Loucy (cell line): ENCODE data around the gene DRD1.

Source experiments
- H2AFZ ChIP-seq: fragments of 200-600 bp; sonication (generic); 2 replicates; pipeline ENCODE4 v1.6.0; 2016; ENCODE audit warnings: antibody characterized with exemption, mild to moderate bottlenecking, low read length, moderate library complexity
- H3F3A ChIP-seq: fragments of 200-600 bp; 2 replicates; pipeline ENCODE4 v1.6.0; 2016; ENCODE audit warnings: antibody characterized with exemption, low read depth, mild to moderate bottlenecking
- H3K27me3 ChIP-seq: fragments of 200-600 bp; sonication (generic); 2 replicates; pipeline ENCODE4 v1.6.1; 2014; ENCODE audit warnings: low read length, mild to moderate bottlenecking; ENCODE audit not compliant: insufficient read depth, poor library complexity, severe bottlenecking
- H3K36me3 ChIP-seq: fragments of 200-600 bp; sonication (generic); 2 replicates; pipeline ENCODE4 v1.6.1; 2016; ENCODE audit warnings: low read length; ENCODE audit not compliant: insufficient read depth
- H3K4me1 ChIP-seq: fragments of 200-600 bp; sonication (generic); 2 replicates; pipeline ENCODE4 v1.5.1; 2014; ENCODE audit warnings: low read length, mild to moderate bottlenecking; ENCODE audit not compliant: insufficient read depth, poor library complexity, severe bottlenecking
- H3K4me2 ChIP-seq: fragments of 200-600 bp; sonication (generic); 2 replicates; pipeline ENCODE4 v1.6.0; 2014; ENCODE audit warnings: antibody characterized with exemption, low read length, low read depth, mild to moderate bottlenecking; ENCODE audit not compliant: poor library complexity, severe bottlenecking
- H3K4me3 ChIP-seq: fragments of 200-600 bp; sonication (generic); 2 replicates; pipeline ENCODE4 v1.5.1; 2014; ENCODE audit warnings: low read length, mild to moderate bottlenecking, mixed read lengths; ENCODE audit not compliant: poor library complexity, severe bottlenecking
- H3K79me2 ChIP-seq: fragments of 200-600 bp; sonication (generic); 2 replicates; pipeline ENCODE4 v1.6.1; 2014; ENCODE audit warnings: low read length; ENCODE audit not compliant: insufficient read depth
- H3K9ac ChIP-seq: fragments of 200-600 bp; sonication (generic); 2 replicates; pipeline ENCODE4 v1.6.0; 2014; ENCODE audit warnings: mild to moderate bottlenecking, low read depth, low read length, moderate library complexity; ENCODE audit not compliant: poor library complexity, severe bottlenecking
- H3K9me2 ChIP-seq: fragments of 200-600 bp; sonication (generic); replicated peaks from 2 replicates; pipeline ENCODE4 v1.6.1; 2016; ENCODE audit warnings: low read depth, low read length, mixed read lengths
- H3K9me3 ChIP-seq: fragments of 200-600 bp; sonication (generic); 2 replicates; pipeline ENCODE4 v1.6.1; 2014; ENCODE audit warnings: mild to moderate bottlenecking, antibody characterized with exemption, low read length, low read depth; ENCODE audit not compliant: insufficient read depth
- H4K20me1 ChIP-seq: fragments of 200-600 bp; sonication (generic); 2 replicates; pipeline ENCODE4 v1.6.0; 2014; ENCODE audit warnings: antibody characterized with exemption, low read length, mild to moderate bottlenecking; ENCODE audit not compliant: insufficient read depth, poor library complexity, severe bottlenecking
- EZH2phosphoT487 ChIP-seq: fragments of 200-600 bp; IDR thresholded peaks from 2 replicates; pipeline ENCODE4 v1.6.1; 2018; ENCODE audit warnings: antibody characterized with exemption, mild to moderate bottlenecking, moderate library complexity, borderline replicate concordance
- TF ChIP-seq, protein P1 (sequence below): fragments of 200-600 bp; sonication (generic); conservative IDR thresholded peaks from 2 replicates; pipeline ENCODE4 v1.5.1; 2014; ENCODE audit warnings: mild to moderate bottlenecking, antibody characterized with exemption, low read length

DRD1 gene

DNA sequence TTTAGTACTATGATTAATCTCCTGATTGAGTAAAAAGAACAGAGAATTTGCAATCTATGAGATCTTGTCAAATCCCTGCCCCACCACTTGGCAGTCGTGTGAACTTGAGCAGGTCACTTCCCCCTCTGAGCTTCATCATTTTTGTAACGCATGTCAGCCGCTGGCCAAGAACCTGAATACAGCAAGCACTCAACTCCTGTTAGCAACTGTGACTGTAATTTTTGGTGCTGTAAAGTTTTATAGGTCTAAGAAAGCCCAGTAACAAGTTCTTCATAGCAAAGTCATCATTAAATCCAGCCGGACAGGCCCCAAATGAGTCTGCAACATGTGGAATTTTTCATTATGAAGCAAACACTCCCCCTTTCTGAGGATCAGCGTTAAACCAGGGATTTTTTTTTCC is 49.4 kb downstream of the DRD1 start:
- Histone ChIP-seq H3K4me3 (no peak overlapping the region), H4K20me1 (no peaks in the 10 kb centered on the region), H2AFZ (no peak overlapping the region), H3K27me3 (no peaks in the 10 kb centered on the region), H3K9me3 (no peaks in the 10 kb centered on the region), H3K9ac (no peak overlapping the region), H3K4me2 (no peak overlapping the region), H3F3A (no peaks in the 10 kb centered on the region), H3K9me2 (no peaks in the 10 kb centered on the region), H3K79me2 (no peaks in the 10 kb centered on the region), H3K4me1 (no peaks in the 10 kb centered on the region), H3K36me3 (no peaks in the 10 kb centered on the region)
- no peak for TF ChIP-seq EZH2phosphoT487
- TF ChIP-seq, protein P1, sequence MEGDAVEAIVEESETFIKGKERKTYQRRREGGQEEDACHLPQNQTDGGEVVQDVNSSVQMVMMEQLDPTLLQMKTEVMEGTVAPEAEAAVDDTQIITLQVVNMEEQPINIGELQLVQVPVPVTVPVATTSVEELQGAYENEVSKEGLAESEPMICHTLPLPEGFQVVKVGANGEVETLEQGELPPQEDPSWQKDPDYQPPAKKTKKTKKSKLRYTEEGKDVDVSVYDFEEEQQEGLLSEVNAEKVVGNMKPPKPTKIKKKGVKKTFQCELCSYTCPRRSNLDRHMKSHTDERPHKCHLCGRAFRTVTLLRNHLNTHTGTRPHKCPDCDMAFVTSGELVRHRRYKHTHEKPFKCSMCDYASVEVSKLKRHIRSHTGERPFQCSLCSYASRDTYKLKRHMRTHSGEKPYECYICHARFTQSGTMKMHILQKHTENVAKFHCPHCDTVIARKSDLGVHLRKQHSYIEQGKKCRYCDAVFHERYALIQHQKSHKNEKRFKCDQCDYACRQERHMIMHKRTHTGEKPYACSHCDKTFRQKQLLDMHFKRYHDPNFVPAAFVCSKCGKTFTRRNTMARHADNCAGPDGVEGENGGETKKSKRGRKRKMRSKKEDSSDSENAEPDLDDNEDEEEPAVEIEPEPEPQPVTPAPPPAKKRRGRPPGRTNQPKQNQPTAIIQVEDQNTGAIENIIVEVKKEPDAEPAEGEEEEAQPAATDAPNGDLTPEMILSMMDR, result no peak

DNA sequence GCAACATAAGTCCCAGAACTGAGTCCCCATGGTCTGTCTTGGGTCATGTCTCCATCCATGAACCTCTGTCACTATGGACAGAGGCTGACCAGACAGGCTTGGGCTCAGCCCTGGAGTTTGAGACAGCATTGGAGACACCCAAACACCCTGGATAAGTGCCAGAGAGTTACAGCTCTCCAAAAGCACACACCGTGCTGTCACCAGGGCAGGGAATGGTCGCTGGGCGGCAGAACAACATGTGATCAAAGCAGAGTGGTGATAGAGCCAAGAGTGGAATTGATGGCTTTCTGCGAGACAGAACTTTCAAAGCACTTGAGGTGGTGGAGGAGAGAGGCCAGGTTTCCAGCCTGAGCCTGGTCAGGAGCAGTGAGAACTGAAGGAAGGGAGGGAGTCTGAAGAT is 50.1 kb downstream of the DRD1 start:
- Histone ChIP-seq H3K9me3 (no peaks in the 10 kb centered on the region), H3F3A (no peaks in the 10 kb centered on the region), H2AFZ (no peak overlapping the region), H3K4me1 (no peaks in the 10 kb centered on the region), H4K20me1 (no peaks in the 10 kb centered on the region), H3K36me3 (no peaks in the 10 kb centered on the region), H3K79me2 (no peaks in the 10 kb centered on the region), H3K9ac (no peak overlapping the region), H3K4me2 (no peak overlapping the region), H3K27me3 (no peaks in the 10 kb centered on the region), H3K4me3 (no peak overlapping the region), H3K9me2 (no peaks in the 10 kb centered on the region)
- TF ChIP-seq, protein P1, result no peak
- no peak for TF ChIP-seq EZH2phosphoT487

DNA sequence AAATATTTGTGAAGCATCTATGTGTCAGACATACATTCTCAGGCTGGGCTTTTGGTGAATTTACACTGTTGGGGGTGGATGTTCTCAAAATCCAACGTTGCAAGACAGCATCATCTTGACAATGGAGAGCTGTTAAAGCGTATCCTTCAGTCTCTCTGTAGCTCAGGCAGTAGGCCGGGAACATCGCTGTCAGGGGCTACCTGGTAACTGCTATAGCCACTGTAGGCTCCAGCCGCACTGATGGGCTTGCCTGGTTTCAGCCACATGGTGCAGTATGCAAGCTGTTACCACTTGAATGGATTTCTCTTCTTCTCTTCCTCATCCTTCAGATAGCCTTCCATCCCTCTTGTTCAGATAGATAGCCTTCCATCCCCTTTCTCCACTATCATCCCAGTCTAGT is 51.7 kb downstream of the DRD1 start:
- Histone ChIP-seq H3K36me3 (no peaks in the 10 kb centered on the region), H2AFZ (no peak overlapping the region)
- TF ChIP-seq, protein P1, result no peak
- no peak for TF ChIP-seq EZH2phosphoT487

More for the DNA sequence above, 51.7 kb downstream of the DRD1 start:
- Histone ChIP-seq H3K27me3 (no peaks in the 10 kb centered on the region), H3K4me2 (no peak overlapping the region), H3F3A (no peaks in the 10 kb centered on the region), H3K4me1 (no peaks in the 10 kb centered on the region), H3K9me2 (no peaks in the 10 kb centered on the region), H4K20me1 (no peaks in the 10 kb centered on the region), H3K9ac (no peak overlapping the region), H3K9me3 (no peaks in the 10 kb centered on the region), H3K79me2 (no peaks in the 10 kb centered on the region), H3K4me3 (no peak overlapping the region)
